ENCODE results near the gene PYGM.

PYGM gene

DNA sequence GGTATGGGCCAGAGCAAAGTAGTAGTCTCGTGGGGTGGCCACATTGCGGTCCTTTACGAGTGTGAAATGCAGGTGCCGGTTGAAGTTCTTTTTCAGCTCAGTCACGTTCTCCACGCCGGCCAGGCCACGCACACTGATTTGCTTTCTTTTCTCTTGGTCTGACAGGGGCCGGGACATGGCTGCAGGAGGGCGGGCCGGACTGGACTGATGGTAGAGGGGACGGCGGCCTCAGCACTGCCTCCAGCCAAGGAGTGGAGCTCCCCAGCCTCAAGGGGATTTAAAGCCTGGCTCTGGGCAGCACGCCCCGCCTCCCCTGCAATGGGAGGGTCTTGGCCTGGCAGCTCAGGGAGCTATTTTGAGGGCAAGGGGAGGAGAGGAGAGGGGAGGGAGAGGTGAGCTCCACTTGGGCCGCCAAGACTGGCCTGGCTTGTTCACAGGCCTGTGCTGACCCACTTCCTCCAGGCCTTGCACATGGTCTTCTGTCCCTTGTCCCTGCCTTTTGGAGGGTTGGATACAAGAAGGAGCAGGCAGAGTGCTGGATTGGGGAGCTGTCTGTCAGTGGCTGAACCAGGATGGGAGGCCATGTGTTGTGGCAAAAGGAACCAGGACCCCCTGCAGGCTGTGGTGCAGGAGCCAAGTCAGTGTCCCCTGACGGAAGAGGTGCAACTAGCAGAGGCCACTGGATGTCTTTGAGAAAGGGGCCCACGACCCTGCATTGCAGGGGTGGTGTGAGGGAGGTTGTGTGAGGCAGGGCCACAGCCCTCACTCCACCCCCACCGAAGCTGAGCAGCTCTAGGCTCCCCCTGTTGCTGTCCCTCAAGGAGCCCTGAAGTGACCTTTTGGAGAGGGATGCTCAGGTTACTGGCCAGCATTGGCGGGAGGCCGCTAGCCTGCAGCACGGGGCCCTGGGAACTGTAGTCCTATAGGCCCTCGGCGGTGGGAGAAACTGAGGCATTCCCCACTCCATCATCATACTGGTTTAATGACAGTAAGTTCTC is at the start of gene PYGM:
Gene PYGM, minus strand, starts transcription at position 253 of the 998 bp plus-strand sequence. Its CDS starts 76 bp downstream, at position 177.
- DNase-seq: no peak

DNA sequence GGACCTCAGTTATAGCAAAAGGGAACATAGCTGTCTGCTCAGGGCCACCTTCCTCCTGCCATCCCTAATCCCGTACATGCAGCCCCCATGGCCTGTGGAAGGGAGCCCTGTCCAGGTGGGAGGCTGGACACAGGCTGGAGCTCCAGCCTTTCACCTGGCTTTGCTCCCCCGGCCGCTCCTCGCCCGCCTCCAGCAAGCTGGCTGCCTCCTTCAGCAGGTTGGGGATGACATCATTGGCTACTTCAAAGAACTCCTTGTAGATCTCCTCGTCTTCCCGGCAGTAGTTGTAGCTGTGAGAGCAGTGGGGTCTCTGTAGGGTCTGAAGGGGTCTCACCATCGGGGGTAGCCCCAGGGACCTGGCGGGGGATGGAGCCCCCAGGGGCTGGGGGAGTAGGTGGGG is 45.7 kb upstream of the PYGM start:
- DNase-seq: no peak

DNA sequence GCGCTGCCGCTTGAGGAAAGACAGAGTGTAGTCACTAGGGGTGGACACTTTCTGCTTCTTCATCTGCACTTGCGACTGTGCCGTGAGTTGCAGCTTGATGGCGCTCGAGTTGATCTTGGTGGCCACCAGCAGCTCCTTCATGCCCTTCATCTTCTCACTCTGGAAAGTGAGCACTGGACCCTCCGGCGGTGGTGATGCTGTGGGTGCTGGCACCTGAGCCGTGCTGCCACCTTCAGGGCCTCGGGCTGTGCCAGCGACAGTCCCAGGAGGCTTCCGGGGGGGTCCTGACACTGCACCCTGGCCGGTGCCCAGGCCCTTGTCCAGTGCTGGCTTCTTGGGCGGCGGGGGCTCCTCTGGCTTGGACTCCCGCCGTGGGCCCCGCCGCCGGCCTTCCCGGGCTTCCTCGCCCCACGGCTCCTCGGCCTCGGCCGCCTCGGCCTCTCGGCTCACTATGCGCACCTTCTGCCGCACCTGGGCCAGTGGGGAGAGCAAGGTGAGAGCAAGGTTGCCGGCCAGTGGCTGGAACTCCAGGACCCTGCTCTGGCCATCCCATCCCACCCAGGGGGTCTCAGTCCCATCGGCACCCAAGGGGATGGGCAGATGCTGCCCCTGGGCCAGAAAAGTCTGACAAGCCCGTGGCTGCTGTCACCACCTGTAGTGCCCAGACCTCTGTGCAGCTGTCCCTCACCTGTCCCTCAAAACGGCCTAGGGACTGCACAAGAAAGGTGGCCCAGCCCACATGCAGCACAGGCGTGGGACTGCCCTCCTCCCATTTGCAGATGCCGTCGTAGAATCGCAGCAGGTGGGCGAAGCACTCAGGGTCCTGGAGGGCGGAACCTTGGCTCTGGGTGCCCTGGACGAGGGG is 44.8 kb upstream of the PYGM start:
- no peak for DNase-seq

DNA sequence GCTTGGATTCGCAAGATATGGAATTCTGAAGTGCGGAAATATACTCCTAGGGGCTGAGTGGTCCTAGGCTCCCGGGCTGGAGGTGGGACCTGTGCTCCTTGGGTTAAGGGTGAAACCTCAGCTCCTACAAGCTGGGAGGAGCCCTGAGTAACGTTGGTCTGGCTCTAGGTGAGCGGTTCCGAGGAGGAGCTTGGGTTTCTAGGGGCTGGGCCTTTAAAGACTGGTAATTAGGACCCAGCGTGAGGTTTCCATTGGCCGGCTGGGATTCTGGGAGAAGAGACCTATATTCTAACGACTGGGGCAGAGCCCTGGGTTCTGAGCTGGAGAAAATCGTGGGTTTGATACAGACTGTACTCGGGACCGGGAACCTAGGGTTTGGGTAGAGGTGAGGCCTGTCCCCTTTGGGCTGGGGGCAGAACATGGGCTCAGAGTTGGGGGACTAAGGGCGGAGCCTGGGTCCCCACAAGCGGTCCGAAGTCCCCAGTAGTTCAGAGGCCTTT is 44.1 kb upstream of the PYGM start:
- DNase-seq: no peak

DNA sequence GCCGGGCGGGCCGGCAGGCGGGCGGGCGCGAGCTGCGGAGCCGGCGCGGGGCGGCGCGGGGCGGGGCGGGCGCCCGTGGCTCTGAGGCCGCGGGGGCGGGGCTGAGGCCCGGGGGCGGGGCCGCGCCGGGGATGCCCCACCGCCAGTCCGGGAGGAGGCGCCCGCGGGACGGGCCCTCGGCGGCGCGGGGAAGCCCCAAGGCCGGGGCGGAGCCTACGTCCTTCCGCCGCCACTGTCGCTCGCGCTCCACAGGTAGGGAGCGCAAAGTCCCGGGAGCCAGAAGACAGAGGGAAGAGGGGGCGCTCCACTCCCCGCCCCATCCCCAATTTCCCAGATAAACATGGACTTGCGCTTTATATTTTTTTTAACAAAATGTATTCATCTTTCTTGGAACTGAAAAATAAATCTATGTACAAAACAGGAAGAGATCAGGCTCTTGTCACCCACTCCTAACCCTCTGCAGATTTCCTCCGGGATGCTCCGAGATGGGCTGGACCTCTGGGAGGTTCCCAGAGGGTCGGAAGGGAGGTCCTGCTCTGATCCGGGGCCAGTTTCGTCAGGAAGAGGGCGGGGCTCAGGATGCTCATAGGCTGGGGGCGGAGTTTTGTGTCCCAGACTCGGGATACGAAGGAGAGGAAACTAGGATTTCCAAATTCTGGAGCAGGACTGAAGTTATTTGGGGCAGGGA is 43.5 kb upstream of the PYGM start, which contains the start of gene MAP4K2:
Gene MAP4K2, minus strand, starts transcription at position 57 of the 688 bp plus-strand sequence. CDS start 65 bp downstream, outside the sequence.
- peak; percentile 88 for DNase-seq

DNA sequence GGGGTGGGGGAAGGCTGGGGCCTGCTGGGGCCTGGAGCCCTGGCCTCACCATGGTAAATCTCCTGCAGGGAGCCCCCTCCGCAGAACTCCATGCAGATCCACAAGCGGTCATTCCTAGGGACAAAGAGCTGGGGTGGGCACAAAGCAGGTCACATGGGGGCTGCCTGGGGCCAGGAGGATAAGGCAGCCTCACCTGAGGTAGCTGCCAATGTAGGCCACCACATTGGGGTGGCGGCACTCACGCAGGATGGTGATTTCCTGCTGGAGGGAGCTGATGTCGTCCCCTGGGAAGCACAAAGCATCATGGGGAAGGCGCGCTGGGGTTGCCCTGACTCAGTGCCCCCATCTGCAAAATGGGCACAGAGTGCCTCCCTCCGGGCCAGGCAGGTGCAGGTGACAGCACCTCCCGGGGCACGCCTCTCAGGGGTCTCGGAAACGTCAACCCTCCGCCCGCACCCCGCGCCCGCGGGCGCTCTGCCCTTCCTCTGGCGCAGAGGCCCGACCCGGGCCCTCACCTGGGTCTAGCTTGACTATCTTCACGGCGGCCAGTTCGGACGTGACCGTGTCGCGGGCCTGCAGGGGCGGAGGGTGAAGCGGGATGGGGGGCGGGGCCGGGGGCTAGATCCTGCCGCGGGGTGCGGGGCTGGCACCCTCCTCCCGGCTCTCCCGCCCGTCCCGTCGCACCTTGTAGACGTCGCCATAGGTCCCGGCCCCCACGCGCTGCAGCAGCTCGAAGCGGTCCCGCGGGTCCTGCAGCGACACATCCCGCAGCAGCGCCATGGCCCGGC is 42.8 kb upstream of the PYGM start:
- peak; percentile 50 for DNase-seq

DNA sequence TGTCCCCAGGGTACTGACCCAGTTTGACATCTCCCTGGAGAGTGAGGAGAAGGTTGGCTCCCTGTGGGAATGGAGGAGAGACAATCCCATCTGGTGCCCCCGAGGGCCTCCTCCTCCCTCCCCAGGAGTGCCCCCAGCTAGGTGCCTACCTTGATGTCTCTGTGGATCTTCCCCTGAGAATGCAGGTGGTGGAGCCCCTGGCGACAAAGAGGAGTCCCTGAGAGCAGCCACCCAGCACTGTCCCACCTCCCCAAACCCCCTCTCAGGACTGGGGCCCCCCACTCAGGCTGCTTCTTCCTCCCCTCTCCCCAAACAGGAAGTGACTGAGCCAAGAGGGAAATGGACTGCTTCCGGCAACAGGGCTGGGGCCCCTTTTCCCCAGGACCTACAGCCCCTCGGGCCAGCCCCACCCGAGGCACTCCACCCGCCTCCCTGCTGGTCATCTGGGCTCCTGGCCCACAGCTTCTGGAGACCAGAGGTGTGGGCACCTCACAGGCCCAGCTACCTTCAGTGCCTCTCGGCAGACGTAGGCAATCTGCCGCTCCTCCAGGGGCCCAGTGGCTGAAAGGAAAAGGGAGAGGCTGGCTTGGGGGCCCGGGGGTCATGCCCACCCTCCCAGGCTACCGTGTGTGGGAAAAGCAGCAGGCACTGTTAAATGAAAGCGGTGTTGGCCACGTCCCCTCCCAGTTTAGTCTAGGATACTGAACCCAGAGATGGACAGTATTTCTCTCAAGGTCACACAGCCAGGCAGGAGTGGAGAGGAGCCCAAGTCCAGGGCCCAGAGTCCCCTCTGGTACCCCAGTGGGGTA is 42.0 kb upstream of the PYGM start:
- DNase-seq: no peak

DNA sequence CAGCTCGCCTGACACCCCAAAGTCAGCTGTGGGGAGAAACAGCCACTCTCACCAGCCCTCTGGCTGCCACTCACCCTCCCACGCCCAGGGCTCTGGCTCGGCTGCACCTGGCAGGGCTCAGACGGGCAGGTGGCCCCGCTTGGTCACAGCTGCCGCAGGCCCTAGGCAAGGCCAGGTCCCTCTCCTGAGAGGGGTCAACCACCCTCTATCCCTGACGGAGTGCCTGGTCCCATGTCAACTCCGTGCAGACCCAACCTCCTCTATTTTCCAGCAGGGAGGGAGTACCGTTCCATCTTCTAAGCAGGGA is 41.3 kb upstream of the PYGM start:
- DNase-seq: no peak

DNA sequence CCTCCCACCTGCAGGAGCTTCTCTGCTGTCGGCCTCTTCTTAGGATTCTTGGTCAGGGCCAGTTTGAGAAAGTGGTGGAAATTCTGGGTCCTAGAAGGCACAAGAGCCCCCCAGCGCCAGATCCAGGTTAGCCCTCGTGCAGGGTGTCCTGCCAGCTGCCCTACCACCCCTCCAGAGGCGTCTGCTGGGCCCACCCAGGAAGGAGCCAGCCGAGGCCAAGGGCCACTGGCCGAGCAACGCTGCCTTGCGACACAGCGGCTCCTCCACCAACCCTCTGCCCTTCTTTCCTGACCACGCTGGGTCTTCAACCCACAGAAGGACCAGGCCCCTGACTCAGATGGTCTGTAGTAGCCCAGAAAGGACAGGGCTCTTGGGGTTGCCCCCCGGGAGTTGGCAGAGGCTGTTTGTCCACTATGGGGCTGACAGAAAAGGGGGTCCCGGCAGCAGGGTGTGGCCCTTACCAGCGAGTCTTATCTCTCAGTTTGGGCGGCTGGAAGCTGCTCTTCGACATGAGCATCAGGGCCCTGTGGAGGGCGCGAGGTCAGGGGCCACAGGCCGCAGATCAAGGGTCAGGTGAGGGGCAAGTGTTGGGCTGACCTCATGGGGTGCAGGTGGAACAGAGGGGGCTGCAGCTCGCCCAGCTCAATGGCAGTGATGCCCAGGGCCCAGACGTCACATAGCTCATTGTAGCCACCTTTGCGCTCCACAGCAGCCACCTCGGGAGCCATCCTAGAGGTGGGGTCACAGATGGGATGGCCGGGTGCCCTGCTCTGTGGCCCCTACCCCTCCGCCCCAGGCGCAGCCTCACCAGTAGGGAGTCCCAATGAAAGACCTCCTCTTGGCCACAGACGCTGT is 40.8 kb upstream of the PYGM start:
- DNase-seq: no peak

DNA sequence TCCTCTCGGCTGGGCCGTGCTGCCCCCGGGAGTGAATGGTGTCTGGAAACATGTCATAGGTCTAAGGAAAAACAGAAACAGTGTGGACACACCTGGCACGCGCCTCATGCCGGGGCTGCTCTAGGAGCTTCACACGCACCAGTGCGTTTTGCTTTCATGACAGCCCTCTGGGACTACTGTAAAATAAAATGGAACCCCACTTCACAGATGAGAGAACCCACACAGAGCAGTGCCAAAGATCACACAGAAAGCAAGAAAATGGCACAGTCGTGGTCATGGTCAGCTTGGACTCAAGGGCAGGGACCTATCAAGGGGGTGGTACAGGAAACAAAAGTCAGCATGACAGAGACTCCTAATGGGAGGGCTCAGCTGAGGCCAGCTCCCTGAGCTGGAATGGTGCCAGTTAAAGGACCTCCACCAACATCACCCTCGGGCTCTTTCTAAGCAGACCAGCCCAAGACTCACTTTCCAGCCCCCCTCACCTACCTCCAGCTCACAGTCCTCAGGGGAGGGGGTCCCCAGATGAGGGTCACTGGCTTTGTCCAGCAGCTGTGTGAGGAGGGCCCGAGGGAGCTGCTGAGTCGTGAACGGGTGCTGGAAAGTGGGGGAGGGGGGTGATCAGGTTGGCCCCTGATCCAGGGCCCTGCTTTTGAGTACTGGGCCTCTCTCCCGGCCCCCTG is 40.0 kb upstream of the PYGM start:
- DNase-seq: no peak

DNA sequence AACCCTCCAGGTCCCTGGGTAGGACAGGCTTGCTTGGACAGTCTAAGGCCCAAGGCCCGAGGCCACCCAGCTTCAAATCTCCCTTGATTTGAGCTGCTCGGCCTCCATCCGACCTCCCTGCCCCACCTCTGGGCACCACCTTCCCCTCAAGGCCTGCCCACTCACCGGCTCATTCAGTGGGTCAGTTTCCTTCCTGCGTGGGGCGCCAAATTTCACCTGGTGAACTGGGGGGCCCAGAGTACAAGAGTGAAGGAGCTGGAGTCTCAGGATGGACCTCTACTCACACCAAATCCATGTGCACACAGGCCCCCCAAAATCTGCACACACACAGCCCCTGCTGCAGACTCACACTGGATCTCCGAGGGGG is 39.5 kb upstream of the PYGM start:
- no peak for DNase-seq

DNA sequence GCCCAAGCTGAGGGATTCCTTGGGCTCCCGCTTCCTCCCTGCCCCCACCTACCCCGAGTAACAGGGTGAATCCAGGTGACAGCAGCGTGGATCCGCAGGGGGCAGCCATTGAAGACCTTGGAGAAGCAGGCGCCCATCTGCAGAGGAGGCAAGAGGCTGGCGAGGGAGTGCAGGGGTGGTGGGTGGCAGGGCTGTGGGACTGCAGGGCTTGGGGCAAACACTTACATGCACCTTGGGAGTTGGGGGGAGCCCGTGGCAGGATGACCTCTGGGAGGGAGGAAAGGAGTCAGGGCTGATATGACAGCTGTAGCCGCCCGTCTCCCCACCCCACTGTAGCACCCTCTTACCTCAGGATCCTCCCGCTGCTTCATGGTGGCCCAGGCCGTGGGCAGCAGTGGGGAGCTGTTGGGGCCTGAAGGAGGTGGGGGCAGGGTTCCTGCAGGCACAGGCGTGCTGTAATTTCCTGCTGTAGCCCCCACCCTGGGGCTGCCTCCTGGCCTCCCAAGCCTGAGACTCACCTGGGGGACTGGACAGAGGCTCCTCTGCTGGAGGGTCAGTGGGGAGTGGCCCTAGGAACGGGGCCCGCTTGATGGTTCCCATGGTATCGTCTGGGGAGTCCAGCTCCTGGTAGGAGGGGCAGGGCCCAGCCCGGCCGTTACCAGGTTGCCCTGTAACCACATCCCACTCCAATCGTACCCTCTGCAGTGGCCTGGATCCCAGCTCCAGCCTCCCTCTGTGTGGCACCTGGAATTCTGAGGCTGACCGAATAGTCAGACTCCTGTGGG is 37.2 kb upstream of the PYGM start:
- DNase-seq: no peak

DNA sequence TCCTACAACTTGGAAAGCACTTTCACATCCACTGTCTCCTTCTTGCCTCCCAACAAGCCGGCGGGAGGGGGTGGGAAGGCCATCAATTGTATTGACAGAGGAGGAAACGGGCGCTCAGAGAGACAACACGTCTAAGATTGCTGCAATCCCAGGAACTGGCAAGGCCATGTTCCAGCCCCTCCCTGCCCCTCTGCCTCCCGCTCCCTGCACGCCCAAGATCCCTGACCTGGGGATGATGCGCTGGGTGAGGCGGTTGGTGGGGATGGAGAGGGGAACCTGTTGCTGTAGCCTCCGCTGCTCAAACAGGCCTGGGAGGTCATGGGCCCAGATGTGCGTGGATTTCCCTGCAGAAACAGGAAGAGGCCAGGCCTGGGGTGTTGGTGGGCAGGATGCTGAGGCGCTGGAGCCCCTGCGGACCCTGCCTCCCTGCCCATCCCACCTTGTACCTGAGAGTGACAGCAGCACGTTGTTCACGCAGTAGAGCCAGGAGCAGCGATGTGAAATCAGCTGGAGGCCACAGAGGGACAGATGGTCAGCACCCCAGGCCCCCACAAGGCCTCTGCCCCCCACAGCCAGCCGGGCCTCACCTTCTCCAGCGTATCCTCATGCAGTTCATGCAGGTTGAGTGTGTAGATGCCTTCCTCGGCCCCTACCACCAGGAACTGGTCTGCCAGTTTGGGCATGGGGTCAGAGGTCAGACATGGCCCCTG is 36.4 kb upstream of the PYGM start:
- DNase-seq: no peak

DNA sequence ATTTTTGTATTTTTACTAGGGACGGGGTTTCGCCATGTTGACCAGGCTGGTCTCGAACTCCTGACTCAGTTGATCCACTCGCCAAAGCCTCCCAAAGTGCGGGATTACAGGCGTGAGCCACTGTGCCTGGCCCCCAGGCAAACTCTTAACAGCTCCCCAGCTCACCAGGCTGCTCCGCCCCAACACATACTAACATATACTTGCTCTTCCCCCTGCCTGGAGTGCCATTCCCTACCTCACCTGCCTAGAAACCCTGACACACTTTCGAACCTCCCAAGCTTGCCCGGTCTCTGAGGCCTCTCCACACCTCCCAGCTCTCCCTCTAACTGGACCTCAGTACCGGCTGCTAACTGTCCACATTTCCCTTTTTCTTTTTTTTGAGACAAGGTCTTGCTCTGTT is 34.8 kb upstream of the PYGM start:
- no peak for DNase-seq

DNA sequence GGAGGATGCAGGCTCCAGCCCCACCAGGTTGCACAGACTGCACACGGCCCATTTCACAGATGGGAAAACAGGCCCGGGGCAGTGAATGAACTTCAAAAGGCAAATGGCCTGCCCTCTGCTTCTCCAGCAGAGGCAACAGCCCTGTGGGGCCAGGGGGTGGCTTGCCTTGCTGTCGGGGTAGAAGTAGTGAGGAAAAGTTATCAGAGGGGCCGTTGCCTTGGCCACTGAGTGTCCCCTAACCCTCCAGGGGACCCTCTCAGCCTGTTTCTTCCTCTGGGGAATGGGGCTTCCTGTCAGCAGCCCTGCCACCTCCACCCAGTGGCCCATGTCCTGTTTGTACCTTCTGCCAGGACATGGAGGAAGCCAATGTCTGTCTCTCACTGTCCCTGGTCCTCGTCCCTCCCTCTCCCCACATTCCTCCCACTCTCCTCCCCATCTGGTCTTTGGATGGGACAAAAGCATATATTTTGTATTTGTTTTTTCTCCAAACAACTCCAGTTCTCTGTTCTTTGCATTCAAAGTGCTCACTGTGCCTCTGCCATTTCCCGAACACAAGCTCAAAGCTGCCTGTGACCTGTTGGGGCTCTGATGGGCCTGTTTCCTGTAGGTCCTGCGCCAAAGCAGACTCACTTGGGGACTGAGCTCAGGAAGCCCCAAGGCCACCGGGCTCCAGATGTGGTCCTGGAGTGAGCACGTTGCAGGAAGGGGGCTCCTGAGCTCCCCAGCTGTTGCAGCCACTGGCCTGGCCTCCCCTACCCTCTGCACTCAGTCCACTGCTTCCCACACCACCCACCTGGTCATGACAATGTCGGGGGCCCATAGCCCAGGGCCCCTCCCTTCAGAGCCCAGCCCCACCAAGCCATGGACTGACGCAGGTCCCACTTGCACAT is 33.7 kb upstream of the PYGM start:
- no peak for DNase-seq

DNA sequence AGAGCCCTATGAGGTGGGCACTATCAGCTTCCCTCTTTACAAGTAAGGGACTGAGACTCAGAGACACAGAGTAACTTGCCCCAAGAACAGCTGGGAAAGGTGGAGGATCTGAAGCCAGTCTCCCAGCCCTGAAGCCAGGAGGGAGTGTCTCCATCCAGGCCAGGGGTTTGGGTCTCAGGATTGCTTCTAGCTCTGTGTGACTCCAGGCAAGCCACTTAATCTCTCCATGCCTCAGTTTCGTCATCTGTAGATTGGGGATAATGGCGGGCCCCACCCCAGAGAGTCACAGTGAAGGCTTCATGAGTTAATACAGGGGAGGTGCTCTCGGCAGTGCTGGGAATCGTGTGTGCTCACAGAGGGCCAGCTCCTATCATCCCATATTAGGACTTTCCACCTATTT is 32.7 kb upstream of the PYGM start:
- DNase-seq: no peak

DNA sequence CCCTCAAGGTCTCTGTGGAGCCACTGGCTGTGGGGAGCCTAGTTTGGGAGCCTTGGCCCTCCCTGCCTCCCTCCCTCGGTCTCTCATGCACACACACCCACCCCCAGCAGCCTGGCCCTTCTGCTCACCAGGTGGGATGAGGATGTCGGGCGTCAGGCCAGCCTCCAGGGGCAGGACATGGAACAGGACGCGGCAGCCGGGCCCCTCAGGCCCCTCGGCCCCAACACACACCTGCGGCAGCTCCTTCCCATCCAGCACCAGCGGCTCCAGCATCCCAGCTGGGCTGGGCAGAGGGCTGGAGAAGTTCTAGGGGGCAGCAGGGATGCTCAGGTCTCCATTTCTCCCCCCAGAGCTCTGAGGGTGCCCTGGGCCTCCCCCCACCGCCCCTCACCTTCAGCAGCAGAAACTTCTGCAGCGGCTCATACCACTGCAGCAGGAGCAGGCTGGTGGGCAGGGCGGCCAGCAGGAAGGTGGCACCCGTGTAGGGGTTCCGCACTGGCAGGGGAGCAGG is 32.1 kb upstream of the PYGM start:
- DNase-seq: no peak
